C1 segment of cervical spinal cord (tissue), 14 donors: ENCODE data around the gene ARHGEF19.

Experiments used
- DNase-seq, 14 donors: peaks; one replicate each; lab custom pipeline; 2025; lab: John Stamatoyannopoulos, UW

ARHGEF19 gene

GRCh38 chr1:16151196-16151994 lies 61.1 kb downstream of the ARHGEF19 start:
- no peak for DNase-seq

- no peak for DNase-seq
These were observed 61.9 kb downstream of the ARHGEF19 start for GRCh38 chr1:16150508-16150907.

DNA sequence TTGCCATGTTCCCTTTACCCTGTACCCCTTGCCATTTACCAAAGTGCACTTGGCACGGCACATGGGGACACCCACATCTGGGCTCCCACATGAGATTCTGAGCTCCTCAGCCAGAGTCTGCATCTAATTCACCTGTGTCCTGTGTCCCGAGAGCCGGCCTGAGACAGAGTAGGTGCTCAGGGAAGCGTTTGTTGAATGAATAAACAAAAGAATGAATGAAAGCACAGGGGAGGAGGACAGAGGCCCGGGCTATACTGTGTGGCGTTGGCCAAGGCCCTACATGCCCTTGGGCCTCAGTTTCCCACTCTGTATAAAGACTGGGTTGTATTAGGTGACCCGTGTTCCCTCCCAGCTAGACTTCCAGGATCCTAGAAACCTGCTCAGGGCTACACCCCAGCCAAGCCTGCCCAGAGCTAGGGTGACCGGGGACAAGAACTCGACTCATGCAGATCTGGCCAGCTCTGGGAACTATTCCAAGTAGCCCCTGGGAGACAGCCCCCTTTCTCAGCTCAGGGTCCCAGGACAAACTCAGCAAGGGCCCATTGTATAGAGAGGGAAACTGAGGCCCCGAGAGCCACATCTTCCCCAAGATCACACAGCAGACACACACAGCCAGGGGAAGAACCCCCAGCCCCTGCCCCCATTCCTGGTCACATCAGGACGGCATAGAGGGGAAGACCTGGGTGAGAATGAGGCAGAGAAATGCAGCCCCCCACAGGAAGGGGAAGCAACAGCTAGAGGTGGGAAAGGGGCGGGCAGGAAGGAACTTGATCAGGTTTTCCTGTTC lies 62.6 kb downstream of the ARHGEF19 start:
- DNase-seq = no peak

GRCh38 chr1:16149146-16149545 lies 63.3 kb downstream of the ARHGEF19 start:
- DNase-seq = no peak

DNA sequence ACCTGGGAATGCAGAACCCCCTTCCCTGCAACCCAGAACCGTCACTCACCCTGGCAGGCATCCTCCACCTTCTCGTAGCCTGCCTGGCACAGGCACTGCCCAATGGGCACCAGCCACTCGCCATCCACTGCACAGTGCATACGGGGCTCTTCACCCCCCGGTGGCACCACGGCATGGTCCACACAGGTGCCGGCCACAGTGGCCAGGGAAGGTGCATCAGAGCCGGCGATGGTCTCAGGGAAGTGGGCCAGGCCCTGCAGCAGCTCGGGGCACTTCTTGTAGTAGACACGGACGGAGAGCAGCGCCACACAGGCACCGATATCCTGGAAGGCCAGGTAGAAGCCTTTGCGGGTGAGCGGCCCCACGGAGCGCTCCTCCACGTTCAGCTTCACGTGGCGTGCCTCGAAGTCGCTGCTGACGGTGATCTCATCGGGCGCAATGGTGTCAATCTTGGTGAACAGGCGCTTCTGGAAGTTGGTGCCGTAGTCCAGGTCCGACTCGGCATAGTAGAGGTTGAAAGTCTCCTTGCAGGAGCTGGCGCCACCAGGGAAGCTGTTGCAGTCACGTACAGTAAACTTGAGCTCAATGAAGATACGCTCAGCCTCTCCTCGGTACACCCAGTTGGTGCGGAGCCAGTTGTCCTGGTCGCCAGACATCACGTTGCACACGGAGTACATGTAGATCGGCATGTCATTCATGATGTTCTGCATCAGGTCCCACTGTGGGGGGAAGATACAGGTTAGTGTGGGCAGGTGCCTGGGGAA lies 63.9 kb downstream of the ARHGEF19 start:
- no peak for DNase-seq
